GM12878 (cell line): ENCODE results near the gene LONRF2.

Experiments
- CHD2 ChIP-seq: IDR thresholded peaks from 2 replicates; pipeline ENCODE4 v1.6.1; 2011; ENCODE audit warnings: low read depth, low read length, improper control_type of control experiment, borderline replicate concordance
- ELK1 ChIP-seq: IDR thresholded peaks from 2 replicates; pipeline ENCODE4 v1.6.1; 2012; ENCODE audit warnings: low read depth, low read length, improper control_type of control experiment
- EZH2 ChIP-seq: IDR thresholded peaks from 2 replicates; pipeline ENCODE4 v1.6.1; 2012; ENCODE audit warnings: low read depth, mild to moderate bottlenecking, control low read depth, inconsistent platforms, low read length, borderline replicate concordance; ENCODE audit not compliant: control insufficient read depth
- MAX ChIP-seq: IDR thresholded peaks from 2 replicates; pipeline ENCODE4 v1.6.1; 2012; ENCODE audit warnings: low read depth, low read length, improper control_type of control experiment
- POLR2A ChIP-seq: IDR thresholded peaks from 2 replicates; pipeline ENCODE4 v1.6.1; 2011; ENCODE audit warnings: low read depth, mild to moderate bottlenecking, low read length
- POLR2AphosphoS2 ChIP-seq: IDR thresholded peaks from 2 replicates; pipeline ENCODE4 v1.6.1; 2011; ENCODE audit warnings: low read depth, mild to moderate bottlenecking, low read length, improper control_type of control experiment, moderate library complexity
- POLR2AphosphoS5 ChIP-seq: IDR thresholded peaks from 2 replicates; pipeline ENCODE4 v1.6.1; 2011; ENCODE audit warnings: mild to moderate bottlenecking, low read length, inconsistent platforms
- RBBP5 ChIP-seq: fragments of 200-600 bp; sonication (generic); conservative IDR thresholded peaks from 2 replicates; pipeline ENCODE4 v1.6.1; 2016
- SIN3A ChIP-seq: IDR thresholded peaks from 2 replicates; pipeline ENCODE4 v1.6.1; 2012; ENCODE audit warnings: low read depth, low read length, improper control_type of control experiment
- SUPT20H ChIP-seq: IDR thresholded peaks from 2 replicates; pipeline ENCODE4 v1.6.1; 2011; ENCODE audit warnings: low read depth, mild to moderate bottlenecking, low read length, moderate library complexity, borderline replicate concordance; ENCODE audit not compliant: control insufficient read depth
- TCF12 ChIP-seq: IDR thresholded peaks from 2 replicates; pipeline ENCODE4 v1.6.1; 2011; ENCODE audit warnings: low read depth, mild to moderate bottlenecking, low read length
- TF ChIP-seq, protein P1 (sequence below), 3 experiments: IDR thresholded peaks in 2 of 3; conservative IDR thresholded peaks in 1 of 3; 2 replicates each; pipeline ENCODE4 v1.5.1; 2011; ENCODE audit warnings: low read depth in 3 of 3, low read length in 3 of 3, mild to moderate bottlenecking in 3 of 3, control low read depth in 2 of 3, moderate library complexity in 2 of 3, inconsistent platforms in 1 of 3, mixed read lengths in 1 of 3; ENCODE audit not compliant: control insufficient read depth in 2 of 3, insufficient read depth in 1 of 3; ENCODE audit errors: extremely low read depth in 1 of 3

- TF ChIP-seq, protein P1, sequence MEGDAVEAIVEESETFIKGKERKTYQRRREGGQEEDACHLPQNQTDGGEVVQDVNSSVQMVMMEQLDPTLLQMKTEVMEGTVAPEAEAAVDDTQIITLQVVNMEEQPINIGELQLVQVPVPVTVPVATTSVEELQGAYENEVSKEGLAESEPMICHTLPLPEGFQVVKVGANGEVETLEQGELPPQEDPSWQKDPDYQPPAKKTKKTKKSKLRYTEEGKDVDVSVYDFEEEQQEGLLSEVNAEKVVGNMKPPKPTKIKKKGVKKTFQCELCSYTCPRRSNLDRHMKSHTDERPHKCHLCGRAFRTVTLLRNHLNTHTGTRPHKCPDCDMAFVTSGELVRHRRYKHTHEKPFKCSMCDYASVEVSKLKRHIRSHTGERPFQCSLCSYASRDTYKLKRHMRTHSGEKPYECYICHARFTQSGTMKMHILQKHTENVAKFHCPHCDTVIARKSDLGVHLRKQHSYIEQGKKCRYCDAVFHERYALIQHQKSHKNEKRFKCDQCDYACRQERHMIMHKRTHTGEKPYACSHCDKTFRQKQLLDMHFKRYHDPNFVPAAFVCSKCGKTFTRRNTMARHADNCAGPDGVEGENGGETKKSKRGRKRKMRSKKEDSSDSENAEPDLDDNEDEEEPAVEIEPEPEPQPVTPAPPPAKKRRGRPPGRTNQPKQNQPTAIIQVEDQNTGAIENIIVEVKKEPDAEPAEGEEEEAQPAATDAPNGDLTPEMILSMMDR (IDR thresholded peaks at IDR 0.05 in 2 of 3, conservative IDR thresholded peaks at IDR 0.05 in 1 of 3; ENCODE audit: control insufficient read depth in 2 of 3, extremely low read depth in 1 of 3, insufficient read depth in 1 of 3, low read depth in 3 of 3, low read length in 3 of 3): no peak
- TF ChIP-seq RBBP5 (no peak), EZH2 (no peak), SIN3A (no peak), CHD2 (no peak), POLR2A (no peak), ELK1 (no peak), POLR2AphosphoS5 (no peak), MAX (no peak), TCF12 (no peak), POLR2AphosphoS2 (no peak), SUPT20H (no peak)
These were observed 30.2 kb downstream of the LONRF2 start for GRCh38 chr2:100292022-100292580.
